Common myeloid progenitor, CD34-positive (primary cell): ENCODE results near the gene MROH9.
"Not testable (repeated sequence)": the region's sequence is repeated elsewhere in the genome, so short reads cannot be mapped to it uniquely, and the experiment has no call there.

Source experiments
- CTCF ChIA-PET: fragments of 350-600 bp; sonication (Branson Sonifier 250); formaldehyde crosslinking; loops from one replicate; lab custom pipeline; 2021; ENCODE audit warnings: antibody characterized with exemption; lab: Charles Lee
- POLR2A ChIA-PET: fragments of 350-600 bp; sonication (Branson Sonifier 250); formaldehyde crosslinking; loops from one replicate; lab custom pipeline; 2021; ENCODE audit warnings: antibody characterized with exemption; lab: Charles Lee
- DNase-seq, 3 donors: peaks; one replicate each; pipeline versions ENCODE4 v3.0.0 to v3.0.0-alpha.2; 2013
- H3K27ac ChIP-seq, 2 experiments: 1 replicate in 1 of 2; 2 replicates in 1 of 2; pipeline ENCODE4 v1.7.0; 2013; ENCODE audit warnings: inconsistent platforms in 2 of 2, low read length in 2 of 2, mild to moderate bottlenecking in 2 of 2, low read depth in 1 of 2, moderate library complexity in 1 of 2; ENCODE audit not compliant: severe bottlenecking in 2 of 2, insufficient read depth in 1 of 2, poor library complexity in 1 of 2
- H3K27me3 ChIP-seq, 5 experiments: replicated peaks in 2 of 5; 1 replicate in 3 of 5; 2 replicates in 2 of 5; pipeline versions ENCODE4 v1.6.1 to v1.7.0; 2013; ENCODE audit warnings: low read length in 4 of 5, mild to moderate bottlenecking in 2 of 5, moderate library complexity in 2 of 5, inconsistent platforms in 1 of 5; ENCODE audit not compliant: insufficient read depth in 5 of 5, control insufficient read depth in 4 of 5
- H3K36me3 ChIP-seq, 4 experiments: 1 replicate in 2 of 4; 2 replicates in 2 of 4; pipeline versions ENCODE4 v1.6.1 to v1.7.0; 2013; ENCODE audit warnings: low read length in 3 of 4, control low read depth in 1 of 4, mild to moderate bottlenecking in 1 of 4; ENCODE audit not compliant: control insufficient read depth in 4 of 4, insufficient read depth in 4 of 4
- H3K4me1 ChIP-seq, 4 experiments: 1 replicate in 3 of 4; 2 replicates in 1 of 4; pipeline versions ENCODE4 v1.6.1 to v1.7.1; 2013; ENCODE audit warnings: low read length in 3 of 4, mild to moderate bottlenecking in 3 of 4, control low read depth in 1 of 4, inconsistent platforms in 1 of 4, moderate library complexity in 1 of 4; ENCODE audit not compliant: control insufficient read depth in 4 of 4, insufficient read depth in 4 of 4; ENCODE audit errors: control extremely low read depth in 1 of 4
- H3K4me3 ChIP-seq, 7 experiments: 1 replicate in 4 of 7; 2 replicates in 3 of 7; pipeline versions ENCODE4 v1.5.1 to v1.7.0; 2013; ENCODE audit warnings: mild to moderate bottlenecking in 7 of 7, low read length in 6 of 7, moderate library complexity in 6 of 7, inconsistent platforms in 2 of 7, low read depth in 2 of 7, control low read depth in 1 of 7; ENCODE audit not compliant: insufficient read depth in 4 of 7, control insufficient read depth in 1 of 7; ENCODE audit errors: extremely low read depth in 1 of 7
- H3K9me3 ChIP-seq, 5 experiments: 1 replicate in 4 of 5; 2 replicates in 1 of 5; pipeline versions ENCODE4 v1.6.1 to v1.7.1; 2013; ENCODE audit warnings: low read length in 4 of 5, mild to moderate bottlenecking in 2 of 5, inconsistent platforms in 1 of 5, low read depth in 1 of 5, moderate library complexity in 1 of 5; ENCODE audit not compliant: control insufficient read depth in 4 of 5, insufficient read depth in 2 of 5; ENCODE audit errors: control extremely low read depth in 1 of 5
- WGBS: methylation state at CpG from one replicate; pipeline ENCODE4 v1.1.5; 2013; ENCODE audit not compliant: insufficient coverage; 5-methylcytosine and 5-hydroxymethylcytosine counted together

The MROH9 gene

GRCh38 chr1:170908942-170909341, 26.4 kb upstream of the MROH9 start:
- H3K36me3 ChIP-seq, result no peaks in the 10 kb centered on the region
- no peak for DNase-seq
- no peak overlapping the region for H3K27ac ChIP-seq
- H3K27me3 ChIP-seq, result no peaks in the 10 kb centered on the region
- H3K4me3 ChIP-seq, result no peak overlapping the region
- ChIA-PET CTCF (interaction anchor here (1.4 kb wide), 1 partner anchor 20 kb away, joined by 4 read pairs; no protein-coding TSS in a partner anchor), POLR2A (no interaction called here)
- no peaks in the 10 kb centered on the region for H3K4me1 ChIP-seq
- WGBS, result no CpG with 5 or more reads among the region's 1 CpG
- H3K9me3 ChIP-seq, result no peaks in the 10 kb centered on the region

- no peak for DNase-seq
- ChIA-PET POLR2A (no interaction called here), CTCF (interaction anchor here (1.4 kb wide), 1 partner anchor 18 kb away, joined by 4 read pairs; no protein-coding TSS in a partner anchor)
- H3K36me3 ChIP-seq, result no peaks in the 10 kb centered on the region
- no peak overlapping the region for H3K4me3 ChIP-seq
- H3K9me3 ChIP-seq, result peaks cover 0 to 2% (median 0%) of the 10 kb centered on the region in 5 experiments
- H3K27ac ChIP-seq, result no peak overlapping the region
- H3K27me3 ChIP-seq, result no peaks in the 10 kb centered on the region
- H3K4me1 ChIP-seq, result no peaks in the 10 kb centered on the region
These were observed 25.1 kb upstream of the MROH9 start for GRCh38 chr1:170910273-170910672.

DNA sequence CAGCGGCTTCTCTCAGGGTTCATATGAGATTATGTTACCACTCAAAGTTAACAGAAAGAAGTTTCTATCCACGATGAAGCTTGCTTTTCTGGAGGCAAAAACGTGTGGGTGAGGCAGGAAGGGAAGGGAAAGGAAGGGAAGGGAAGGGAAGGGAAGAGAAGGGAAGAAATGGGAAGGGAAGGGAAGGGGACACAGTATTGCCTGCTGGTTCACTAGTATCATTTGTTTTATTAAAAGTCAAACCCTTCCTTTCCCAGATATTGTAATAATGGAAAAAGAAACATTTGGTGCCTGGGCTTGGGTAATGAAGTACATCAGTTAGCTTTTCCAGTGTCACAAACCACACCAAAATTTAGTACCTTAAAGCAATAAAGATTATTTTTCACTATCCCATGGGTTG, 18.0 kb upstream of the MROH9 start:
- H3K36me3 ChIP-seq, result no peaks in the 10 kb centered on the region
- H3K27me3 ChIP-seq, result no peaks in the 10 kb centered on the region
- ChIA-PET POLR2A (no interaction called here), CTCF (interaction anchor here (0.6 kb wide), 1 partner anchor 31 kb away, joined by 3 read pairs; no protein-coding TSS in a partner anchor)
- WGBS, result 90% methylated on average over 2 of the region's 3 CpGs
- H3K4me1 ChIP-seq, result no peaks in the 10 kb centered on the region
- H3K9me3 ChIP-seq, result peaks cover 0 to 20% (median 6%) of the 10 kb centered on the region in 5 experiments
- DNase-seq, result no peak
- no peak overlapping the region for H3K4me3 ChIP-seq
- no peak overlapping the region for H3K27ac ChIP-seq

DNA sequence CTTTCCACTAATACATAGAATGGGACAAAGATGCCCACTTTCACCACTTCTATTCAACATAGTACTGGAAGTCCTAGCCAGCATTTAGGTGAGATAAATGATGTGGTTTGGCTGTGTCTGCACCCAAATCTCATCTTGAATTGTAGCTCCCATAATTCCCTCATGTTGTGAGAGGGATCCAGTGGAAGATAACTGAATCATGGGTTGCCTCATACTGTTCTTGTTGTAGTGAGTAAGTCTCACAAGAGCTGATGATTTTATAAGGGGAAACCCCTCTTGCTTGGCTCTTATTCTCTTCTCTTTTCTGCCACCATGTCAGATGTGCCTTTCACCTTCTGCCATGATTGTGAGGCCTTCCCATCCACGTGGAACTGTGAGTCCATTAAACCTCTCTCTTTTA, 10.7 kb upstream of the MROH9 start:
- DNase-seq, H3K27ac ChIP-seq, POLR2A ChIA-PET, H3K27me3 ChIP-seq, H3K4me1 ChIP-seq, CTCF ChIA-PET, H3K36me3 ChIP-seq, H3K4me3 ChIP-seq: not testable (repeated sequence)
- no CpG with 5 or more reads among the region's 1 CpG for WGBS
- peaks cover 0 to 20% (median 6%) of the 10 kb centered on the region in 5 experiments for H3K9me3 ChIP-seq

- H3K27ac ChIP-seq, result no peak overlapping the region
- DNase-seq, result no peak
- no peak overlapping the region for H3K4me3 ChIP-seq
- H3K36me3 ChIP-seq, result no peaks in the 10 kb centered on the region
- H3K27me3 ChIP-seq, result no peaks in the 10 kb centered on the region
- ChIA-PET POLR2A (no interaction called here), CTCF (interaction anchor here (0.6 to 1.4 kb wide), 5 partner anchors 19 to 1000 kb away, joined by 3 to 4 read pairs (median 4); no protein-coding TSS in a partner anchor)
- 93% methylated on average over 3 of the region's 8 CpGs for WGBS
- no peaks in the 10 kb centered on the region for H3K4me1 ChIP-seq
- no peaks in the 10 kb centered on the region for H3K9me3 ChIP-seq
These were observed 7.1 kb upstream of the MROH9 start for GRCh38 chr1:170927955-170928840.

GRCh38 chr1:170929412-170929834, 5.9 kb upstream of the MROH9 start:
- no peaks in the 10 kb centered on the region for H3K36me3 ChIP-seq
- no peak for DNase-seq
- ChIA-PET CTCF (interaction anchor here (0.9 to 1.4 kb wide), 5 partner anchors 9 to 999 kb away, joined by 3 to 4 read pairs (median 3); no protein-coding TSS in a partner anchor), POLR2A (no interaction called here)
- H3K27me3 ChIP-seq, result no peaks in the 10 kb centered on the region
- H3K4me1 ChIP-seq, result no peaks in the 10 kb centered on the region
- H3K4me3 ChIP-seq, result no peak overlapping the region
- whole genome bisulfite sequencing, result 70% methylated on average over 3 of the region's 4 CpGs
- H3K9me3 ChIP-seq, result no peaks in the 10 kb centered on the region
- H3K27ac ChIP-seq, result no peak overlapping the region
